Prostate gland (tissue), 2 donors: Measurements from ENCODE around the gene IQGAP2.

Source experiments
- CTCF ChIP-seq, 4 experiments: fragments of 200-600 bp in 2 of 4; fragments of 450-650 bp in 2 of 4; sonication (generic) in 2 of 4; IDR thresholded peaks; 1 replicate in 3 of 4; 2 replicates in 1 of 4; pipeline ENCODE4 v1.5.1; 2016 to 2019; ENCODE audit warnings: antibody characterized with exemption in 4 of 4, mild to moderate bottlenecking in 2 of 4, moderate library complexity in 2 of 4
- POLR2A ChIP-seq: fragments of 450-650 bp; IDR thresholded peaks from one replicate; pipeline ENCODE4 v1.6.1; 2016; ENCODE audit warnings: antibody characterized with exemption, mild to moderate bottlenecking
- POLR2AphosphoS5 ChIP-seq: sonication (generic); formaldehyde crosslinking; IDR thresholded peaks from one replicate; pipeline ENCODE4 v1.6.1; 2017; ENCODE audit warnings: antibody characterized with exemption

- TF ChIP-seq POLR2A (no peak), POLR2AphosphoS5 (no peak), CTCF (IDR thresholded peaks at IDR 0.05) (no peak)
Measured at GRCh38 chr5:76483433-76483832, 80.3 kb downstream of the IQGAP2 start.
